Activated effector memory CD4-positive, alpha-beta T cell treated with Interleukin-2 at 50 U/mL for 16 hours (primary cell): Measurements from ENCODE around the gene CTCF.

ENCODE experiments used
- DNase-seq: peaks from one replicate; pipeline ENCODE4 v3.0.0-alpha.2; 2020

Gene CTCF

GRCh38 chr16:67655363-67655762 is 93.0 kb downstream of the CTCF start:
- DNase-seq, result no peak

GRCh38 chr16:67656344-67657016 is 94.2 kb downstream of the CTCF start:
- no peak for DNase-seq

- DNase-seq, result no peak
Measured at GRCh38 chr16:67657017-67657608, 94.8 kb downstream of the CTCF start.

- no peak for DNase-seq
Measured at GRCh38 chr16:67657751-67658518, 95.6 kb downstream of the CTCF start.

- DNase-seq, result no peak
Measured at GRCh38 chr16:67658849-67659674, 96.7 kb downstream of the CTCF start.

- peak; percentile 91 for DNase-seq
Measured at GRCh38 chr16:67659675-67660563, 97.6 kb downstream of the CTCF start, which contains the start of gene ACD. ACD (minus strand) TSS chr16:67660260; CDS start chr16:67660220, 40 bp downstream.

- peak; percentile 92 for DNase-seq
Measured at GRCh38 chr16:67660564-67661028, 98.3 kb downstream of the CTCF start, which contains the start of gene PARD6A. PARD6A (plus strand) TSS chr16:67660960; CDS start chr16:67661039, 79 bp downstream.

GRCh38 chr16:67661101-67661761 is 98.9 kb downstream of the CTCF start:
- DNase-seq, result no peak

GRCh38 chr16:67661886-67662652 is 99.7 kb downstream of the CTCF start:
- no peak for DNase-seq

GRCh38 chr16:67662653-67663010 is 100.3 kb downstream of the CTCF start:
- no peak for DNase-seq

- DNase-seq, result no peak
Measured at GRCh38 chr16:67663151-67663876, 101.0 kb downstream of the CTCF start.

GRCh38 chr16:67663877-67664222 is 101.5 kb downstream of the CTCF start:
- DNase-seq, result no peak

- no peak for DNase-seq
Measured at GRCh38 chr16:67664258-67664657, 101.9 kb downstream of the CTCF start.

- no peak for DNase-seq
Measured at GRCh38 chr16:67664871-67665270, 102.5 kb downstream of the CTCF start.

- no peak for DNase-seq
Measured at GRCh38 chr16:67665598-67665997, 103.3 kb downstream of the CTCF start.

GRCh38 chr16:67666032-67666551 is 103.8 kb downstream of the CTCF start:
- DNase-seq, result no peak

GRCh38 chr16:67666559-67667452 is 104.5 kb downstream of the CTCF start, which contains the start of the genes C16orf86 and ENKD1:
C16orf86 (plus strand) TSS chr16:67666814; CDS start chr16:67666971, 157 bp downstream.
ENKD1 (minus strand) TSS chr16:67666750; CDS start chr16:67666442, 308 bp downstream.
- DNase-seq, result peak; percentile 70

GRCh38 chr16:67667453-67667816 is 105.1 kb downstream of the CTCF start:
- no peak for DNase-seq
